ENCODE results near the gene LSM7. TPM values are rescaled to one million over a fixed set of nuclear protein-coding genes. Genes with fewer than 3 reads are reported as not detected.

The LSM7 gene
- total RNA-seq, 1 experiment from 2014 or later: 93.0 TPM

GRCh38 chr19:2275588-2276428 lies 52.6 kb downstream of the LSM7 start:
- Mint-ChIP-seq H3K4me1 (ENCODE audit: low read depth, unreplicated experiment) (peaks cover 17% of the 10 kb centered on the region), H3K27me3 (ENCODE audit: unreplicated experiment) (no peaks in the 10 kb centered on the region), H3K9me3 (ENCODE audit: low read depth, unreplicated experiment) (no peaks in the 10 kb centered on the region), H3K4me3 (ENCODE audit: low read depth, unreplicated experiment) (no peak overlapping the region), H3K27ac (ENCODE audit: unreplicated experiment) (no peak overlapping the region), H3K36me3 (ENCODE audit: insufficient read depth, unreplicated experiment) (peaks cover 63% of the 10 kb centered on the region)
- no peak for TF ChIP-seq CTCF (IDR thresholded peaks at IDR 0.05; ENCODE audit: unreplicated experiment)
- intact Hi-C loops (cut with micrococcal nuclease; ENCODE audit: unreplicated experiment): no loop called here
- DNase-seq: no peak
- BruUV-seq (replicated peaks): no TSS peak
- CTCF ChIA-PET: no interaction called here

GRCh38 chr19:2274931-2275535 lies 53.4 kb downstream of the LSM7 start:
- Mint-ChIP-seq H3K36me3 (ENCODE audit: insufficient read depth, unreplicated experiment) (peaks cover 70% of the 10 kb centered on the region), H3K4me1 (ENCODE audit: low read depth, unreplicated experiment) (peaks cover 17% of the 10 kb centered on the region), H3K27ac (ENCODE audit: unreplicated experiment) (no peak overlapping the region), H3K4me3 (ENCODE audit: low read depth, unreplicated experiment) (no peak overlapping the region), H3K9me3 (ENCODE audit: low read depth, unreplicated experiment) (no peaks in the 10 kb centered on the region), H3K27me3 (ENCODE audit: unreplicated experiment) (no peaks in the 10 kb centered on the region)
- DNase-seq: peak; percentile 45
- intact Hi-C loops (cut with micrococcal nuclease; ENCODE audit: unreplicated experiment): loop anchor here (5.0 kb wide), 2 partner anchors 38 to 118 kb away; partner anchors contain the start of genes PLEKHJ1 and SF3A2
- BruUV-seq (replicated peaks): no TSS peak
- peak; percentile 29 for TF ChIP-seq CTCF (IDR thresholded peaks at IDR 0.05; ENCODE audit: unreplicated experiment)
- CTCF ChIA-PET: no interaction called here

- peak overlapping the region; percentile 94 for H3K27ac Mint-ChIP-seq (ENCODE audit: unreplicated experiment)
- peak overlapping the region; percentile 95 for H3K4me3 Mint-ChIP-seq (ENCODE audit: low read depth, unreplicated experiment)
- intact Hi-C loops (cut with micrococcal nuclease; ENCODE audit: unreplicated experiment): loop anchor here (5.0 kb wide), 2 partner anchors 37 to 117 kb away; partner anchors contain the start of genes PLEKHJ1 and SF3A2
- H3K9me3 Mint-ChIP-seq (ENCODE audit: low read depth, unreplicated experiment): no peaks in the 10 kb centered on the region
- peaks cover 17% of the 10 kb centered on the region for H3K4me1 Mint-ChIP-seq (ENCODE audit: low read depth, unreplicated experiment)
- BruUV-seq (replicated peaks): no TSS peak
- CTCF ChIA-PET: no interaction called here
- DNase-seq: no peak
- no peaks in the 10 kb centered on the region for H3K27me3 Mint-ChIP-seq (ENCODE audit: unreplicated experiment)
- peaks cover 78% of the 10 kb centered on the region for H3K36me3 Mint-ChIP-seq (ENCODE audit: insufficient read depth, unreplicated experiment)
- TF ChIP-seq CTCF (IDR thresholded peaks at IDR 0.05; ENCODE audit: unreplicated experiment): no peak
These were observed 54.1 kb downstream of the LSM7 start for GRCh38 chr19:2274185-2274711.

- no peaks in the 10 kb centered on the region for H3K27me3 Mint-ChIP-seq (ENCODE audit: unreplicated experiment)
- no TSS peak for BruUV-seq (replicated peaks)
- CTCF ChIA-PET: no interaction called here
- peak overlapping the region; percentile 94 for H3K27ac Mint-ChIP-seq (ENCODE audit: unreplicated experiment)
- H3K9me3 Mint-ChIP-seq (ENCODE audit: low read depth, unreplicated experiment): no peaks in the 10 kb centered on the region
- H3K4me1 Mint-ChIP-seq (ENCODE audit: low read depth, unreplicated experiment): peaks cover 17% of the 10 kb centered on the region
- peak; percentile 83 for DNase-seq
- H3K4me3 Mint-ChIP-seq (ENCODE audit: low read depth, unreplicated experiment): peak overlapping the region; percentile 95
- peaks cover 82% of the 10 kb centered on the region for H3K36me3 Mint-ChIP-seq (ENCODE audit: insufficient read depth, unreplicated experiment)
- peak; percentile 76 for TF ChIP-seq CTCF (IDR thresholded peaks at IDR 0.05; ENCODE audit: unreplicated experiment)
- intact Hi-C loops (cut with micrococcal nuclease; ENCODE audit: unreplicated experiment): loop anchor here (5.0 kb wide), 2 partner anchors 36 to 116 kb away; partner anchors contain the start of genes PLEKHJ1 and SF3A2
These were observed 54.8 kb downstream of the LSM7 start for GRCh38 chr19:2273356-2274184.
